Epithelial cell of proximal tubule (primary cell): ENCODE measurements around the gene GPR26. TPM values are rescaled to one million over a fixed set of nuclear protein-coding genes. Genes with fewer than 3 reads are reported as not detected.
"Not testable (repeated sequence)": the region's sequence is repeated elsewhere in the genome, so short reads cannot be mapped to it uniquely, and the experiment has no call there.

ENCODE experiments used
- DNase-seq: peaks from one replicate; pipeline ENCODE4 v3.0.0-alpha.2; 2011; ENCODE audit warnings: low read depth
- H3K4me3 ChIP-seq: 2 replicates; pipeline ENCODE4 v1.5.1; 2011; ENCODE audit warnings: low read depth, mild to moderate bottlenecking, low read length
- CTCF ChIP-seq: conservative IDR thresholded peaks from 2 replicates; pipeline ENCODE4 v1.5.1; 2012; ENCODE audit warnings: low read depth, mild to moderate bottlenecking, low read length
- total RNA-seq: library from RNA; depleted of rRNA; stranded (reverse); fragments of >200 nt; gene quantifications from 2 replicates; pipeline ENCODE4 v1.2.3, GENCODE V29; 2015

GPR26 gene
- total RNA-seq, 1 donor from 2014 or later = not detected

- H3K4me3 ChIP-seq = no peak overlapping the region
- no peak for DNase-seq
- no peak for TF ChIP-seq CTCF
Observed at GRCh38 chr10:123729523-123729922, 63.4 kb downstream of the GPR26 start.

GRCh38 chr10:123736917-123737316, 70.8 kb downstream of the GPR26 start:
- not testable (repeated sequence) for H3K4me3 ChIP-seq, DNase-seq

GRCh38 chr10:123741146-123741545, 75.0 kb downstream of the GPR26 start:
- TF ChIP-seq CTCF = no peak
- DNase-seq = no peak
- no peak overlapping the region for H3K4me3 ChIP-seq

- DNase-seq = no peak
- no peak overlapping the region for H3K4me3 ChIP-seq
- no peak for TF ChIP-seq CTCF
Observed at GRCh38 chr10:123741711-123742110, 75.6 kb downstream of the GPR26 start.

GRCh38 chr10:123742751-123743440, 76.7 kb downstream of the GPR26 start:
- no peak for TF ChIP-seq CTCF
- no peak for DNase-seq
- H3K4me3 ChIP-seq = no peak overlapping the region

GRCh38 chr10:123743441-123744223, 77.5 kb downstream of the GPR26 start:
- TF ChIP-seq CTCF = no peak
- H3K4me3 ChIP-seq = no peak overlapping the region
- no peak for DNase-seq

- no peak for TF ChIP-seq CTCF
- no peak overlapping the region for H3K4me3 ChIP-seq
- no peak for DNase-seq
Observed at GRCh38 chr10:123744224-123744536, 78.0 kb downstream of the GPR26 start.

Other genes with a start within 250 kb of the GPR26 start
- gene CPXM2, start 225.5 kb downstream of the GPR26 start, total RNA-seq = 1.9 and 2.9 TPM in 2 replicates